MCF 10A (cell line): ENCODE data around the gene KCNN2. TPM values are rescaled to one million over a fixed set of nuclear protein-coding genes. Genes with fewer than 3 reads are reported as not detected.

Experiments used
- BruUV-seq: library from RNA; stranded (reverse); fragments of 400-500 nt; replicated peaks from 2 replicates; lab custom pipeline; 2021; lab: Mats Ljungman, UMichigan
- CTCF ChIA-PET: fragments of 300-600 bp; sonication (Branson Sonifier 250); formaldehyde crosslinking; extraction: SDS; loops from one replicate; lab custom pipeline; 2021; ENCODE audit warnings: antibody characterized with exemption, inconsistent platforms; lab: Yijun Ruan, JAX
- POLR2A ChIA-PET: fragments of 300-600, 350-650 bp; sonication (Branson Sonifier 250); formaldehyde crosslinking; extraction: SDS; loops from one replicate; lab custom pipeline; 2020; ENCODE audit warnings: antibody characterized with exemption, inconsistent platforms; lab: Yijun Ruan, JAX
- DNase-seq: peaks from one replicate; pipeline ENCODE4 v3.0.0-alpha.2; 2018; ENCODE audit not compliant: unreplicated experiment
- H3K27ac Mint-ChIP-seq: one replicate; pipeline ENCODE4 v1.8.0; 2022; ENCODE audit warnings: mild to moderate bottlenecking, low read depth, mixed read lengths; ENCODE audit not compliant: unreplicated experiment
- H3K27me3 Mint-ChIP-seq: one replicate; pipeline ENCODE4 v1.8.0; 2022; ENCODE audit warnings: mixed read lengths; ENCODE audit not compliant: insufficient read depth, unreplicated experiment
- H3K36me3 Mint-ChIP-seq: one replicate; pipeline ENCODE4 v1.8.0; 2022; ENCODE audit warnings: mild to moderate bottlenecking, moderate library complexity, mixed read lengths; ENCODE audit not compliant: insufficient read depth, unreplicated experiment
- H3K4me1 Mint-ChIP-seq: one replicate; pipeline ENCODE4 v1.8.0; 2022; ENCODE audit warnings: mixed read lengths; ENCODE audit not compliant: insufficient read depth, unreplicated experiment
- H3K4me3 Mint-ChIP-seq: one replicate; pipeline ENCODE4 v1.8.0; 2022; ENCODE audit warnings: mild to moderate bottlenecking, moderate library complexity, mixed read lengths; ENCODE audit not compliant: unreplicated experiment
- H3K9me3 Mint-ChIP-seq: one replicate; pipeline ENCODE4 v1.8.0; 2022; ENCODE audit warnings: mixed read lengths; ENCODE audit not compliant: unreplicated experiment
- intact Hi-C: fragments of 100-400 bp; cut with micrococcal nuclease; formaldehyde crosslinking; loops from 2 replicates; pipeline ENCODE4 v1.14.1; 2022
- total RNA-seq: library from RNA; stranded (reverse); gene quantifications from 2 replicates; pipeline ENCODE4 v1.2.3, GENCODE V29; 2022
- TF ChIP-seq, protein P1 (sequence below): fragments of 200-600 bp; IDR thresholded peaks from one replicate; pipeline ENCODE4 v1.8.0; 2022; ENCODE audit warnings: antibody characterized with exemption, mild to moderate bottlenecking; ENCODE audit not compliant: unreplicated experiment

The KCNN2 gene
- total RNA-seq, 1 experiment from 2014 or later = not detected

DNA sequence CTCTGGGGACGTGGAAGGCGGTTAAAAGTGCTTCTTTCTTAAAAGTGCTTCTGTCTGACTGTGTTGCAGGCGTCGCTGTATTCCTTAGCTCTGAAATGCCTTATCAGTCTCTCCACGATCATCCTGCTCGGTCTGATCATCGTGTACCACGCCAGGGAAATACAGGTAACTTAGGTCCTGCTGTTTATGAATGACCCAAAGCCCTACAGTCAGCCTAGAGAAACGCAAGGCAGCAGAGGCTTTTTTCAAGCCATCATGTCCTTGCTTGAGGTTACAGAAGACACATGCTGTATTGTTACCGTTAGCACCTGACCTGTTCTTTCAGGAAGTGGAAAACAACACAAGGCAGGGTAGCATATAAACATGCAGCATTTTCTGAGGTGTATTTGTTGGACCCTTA is 2.0 kb downstream of the KCNN2 start:
- Mint-ChIP-seq H3K36me3 (no peaks in the 10 kb centered on the region), H3K9me3 (no peaks in the 10 kb centered on the region), H3K4me3 (no peak overlapping the region), H3K4me1 (no peaks in the 10 kb centered on the region), H3K27ac (no peak overlapping the region), H3K27me3 (peaks cover 34% of the 10 kb centered on the region)
- ChIA-PET CTCF (interaction anchor here (0.7 kb wide), 1 partner anchor 192 kb away, joined by 5 read pairs; no protein-coding TSS in a partner anchor), POLR2A (interaction anchor here (0.5 kb wide), 1 partner anchor 1612 kb away, joined by 4 read pairs; no protein-coding TSS in a partner anchor)
- intact Hi-C loops = no loop called here
- BruUV-seq = no TSS peak
- DNase-seq = no peak
- TF ChIP-seq, protein P1, sequence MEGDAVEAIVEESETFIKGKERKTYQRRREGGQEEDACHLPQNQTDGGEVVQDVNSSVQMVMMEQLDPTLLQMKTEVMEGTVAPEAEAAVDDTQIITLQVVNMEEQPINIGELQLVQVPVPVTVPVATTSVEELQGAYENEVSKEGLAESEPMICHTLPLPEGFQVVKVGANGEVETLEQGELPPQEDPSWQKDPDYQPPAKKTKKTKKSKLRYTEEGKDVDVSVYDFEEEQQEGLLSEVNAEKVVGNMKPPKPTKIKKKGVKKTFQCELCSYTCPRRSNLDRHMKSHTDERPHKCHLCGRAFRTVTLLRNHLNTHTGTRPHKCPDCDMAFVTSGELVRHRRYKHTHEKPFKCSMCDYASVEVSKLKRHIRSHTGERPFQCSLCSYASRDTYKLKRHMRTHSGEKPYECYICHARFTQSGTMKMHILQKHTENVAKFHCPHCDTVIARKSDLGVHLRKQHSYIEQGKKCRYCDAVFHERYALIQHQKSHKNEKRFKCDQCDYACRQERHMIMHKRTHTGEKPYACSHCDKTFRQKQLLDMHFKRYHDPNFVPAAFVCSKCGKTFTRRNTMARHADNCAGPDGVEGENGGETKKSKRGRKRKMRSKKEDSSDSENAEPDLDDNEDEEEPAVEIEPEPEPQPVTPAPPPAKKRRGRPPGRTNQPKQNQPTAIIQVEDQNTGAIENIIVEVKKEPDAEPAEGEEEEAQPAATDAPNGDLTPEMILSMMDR = no peak

DNA sequence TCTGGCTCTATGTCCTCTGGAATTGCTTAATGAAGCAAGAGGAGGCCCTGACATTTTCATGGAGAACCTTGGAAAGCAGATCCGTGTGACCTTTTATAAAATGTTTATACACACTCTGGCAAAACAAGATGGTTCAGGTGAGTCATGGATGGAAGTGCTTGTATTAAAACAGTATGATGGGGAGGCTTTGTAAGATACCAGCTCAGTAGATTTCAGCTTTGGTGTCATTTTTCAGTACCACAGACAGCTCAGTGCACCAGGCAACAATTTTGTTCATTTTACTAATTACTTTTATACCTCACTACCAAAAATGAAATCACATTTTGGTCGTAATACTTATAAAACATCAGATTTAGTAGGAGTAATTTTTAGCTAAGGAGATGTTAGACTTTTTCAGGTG is 5.2 kb downstream of the KCNN2 start:
- Mint-ChIP-seq H3K27me3 (peaks cover 30% of the 10 kb centered on the region), H3K9me3 (no peaks in the 10 kb centered on the region), H3K4me1 (no peaks in the 10 kb centered on the region), H3K27ac (no peak overlapping the region), H3K36me3 (no peaks in the 10 kb centered on the region), H3K4me3 (no peak overlapping the region)
- intact Hi-C loops = no loop called here
- no TSS peak for BruUV-seq
- TF ChIP-seq, protein P1 = no peak
- POLR2A ChIA-PET = no interaction called here
- peak; percentile 16 for DNase-seq
- CTCF ChIA-PET = interaction anchor here (0.5 to 1.1 kb wide), 4 partner anchors 13 to 1598 kb away, joined by 3 to 4 read pairs (median 3); no protein-coding TSS in a partner anchor

DNA sequence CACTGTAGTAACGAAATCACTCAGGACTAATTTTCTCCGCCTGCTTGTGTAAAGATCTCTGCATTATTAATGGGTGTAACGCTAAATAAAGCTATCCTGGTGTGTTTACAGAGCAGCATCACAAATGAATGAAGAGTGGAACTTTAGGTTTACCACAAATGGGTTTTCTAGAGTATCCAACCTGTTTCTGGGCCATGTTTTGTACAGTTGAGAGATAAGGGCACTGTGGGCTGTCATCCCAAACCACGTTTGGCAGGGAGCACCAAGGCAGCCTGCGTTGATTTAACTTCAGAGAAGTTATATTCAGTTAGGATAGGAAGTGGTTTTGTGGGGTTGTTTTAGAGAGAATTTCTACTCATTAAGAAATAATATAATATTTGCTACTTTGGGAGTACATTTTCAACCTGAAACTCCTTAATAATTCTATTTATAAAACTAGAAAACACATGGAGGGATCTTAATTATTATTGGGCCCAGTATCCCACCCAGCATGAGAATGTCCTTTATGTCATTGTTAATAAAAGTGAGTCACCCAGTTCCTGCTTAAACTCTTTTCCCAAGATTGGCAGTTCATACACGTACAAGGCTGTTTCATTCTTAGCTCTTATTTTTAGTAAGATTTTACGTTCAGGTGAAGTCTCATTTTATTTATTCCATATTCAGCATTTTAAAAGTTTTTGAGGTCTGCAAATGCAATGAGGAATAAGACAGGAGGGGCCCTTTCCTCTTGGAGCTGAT is 8.0 kb downstream of the KCNN2 start:
- Mint-ChIP-seq H3K9me3 (no peaks in the 10 kb centered on the region), H3K36me3 (no peaks in the 10 kb centered on the region), H3K4me1 (no peaks in the 10 kb centered on the region), H3K27ac (no peak overlapping the region), H3K4me3 (no peak overlapping the region), H3K27me3 (peaks cover 16% of the 10 kb centered on the region)
- no TSS peak for BruUV-seq
- intact Hi-C loops = no loop called here
- TF ChIP-seq, protein P1 = no peak
- CTCF ChIA-PET = interaction anchor here (0.7 kb wide), 1 partner anchor 873 kb away, joined by 3 read pairs; no protein-coding TSS in a partner anchor
- POLR2A ChIA-PET = no interaction called here
- no peak for DNase-seq

DNA sequence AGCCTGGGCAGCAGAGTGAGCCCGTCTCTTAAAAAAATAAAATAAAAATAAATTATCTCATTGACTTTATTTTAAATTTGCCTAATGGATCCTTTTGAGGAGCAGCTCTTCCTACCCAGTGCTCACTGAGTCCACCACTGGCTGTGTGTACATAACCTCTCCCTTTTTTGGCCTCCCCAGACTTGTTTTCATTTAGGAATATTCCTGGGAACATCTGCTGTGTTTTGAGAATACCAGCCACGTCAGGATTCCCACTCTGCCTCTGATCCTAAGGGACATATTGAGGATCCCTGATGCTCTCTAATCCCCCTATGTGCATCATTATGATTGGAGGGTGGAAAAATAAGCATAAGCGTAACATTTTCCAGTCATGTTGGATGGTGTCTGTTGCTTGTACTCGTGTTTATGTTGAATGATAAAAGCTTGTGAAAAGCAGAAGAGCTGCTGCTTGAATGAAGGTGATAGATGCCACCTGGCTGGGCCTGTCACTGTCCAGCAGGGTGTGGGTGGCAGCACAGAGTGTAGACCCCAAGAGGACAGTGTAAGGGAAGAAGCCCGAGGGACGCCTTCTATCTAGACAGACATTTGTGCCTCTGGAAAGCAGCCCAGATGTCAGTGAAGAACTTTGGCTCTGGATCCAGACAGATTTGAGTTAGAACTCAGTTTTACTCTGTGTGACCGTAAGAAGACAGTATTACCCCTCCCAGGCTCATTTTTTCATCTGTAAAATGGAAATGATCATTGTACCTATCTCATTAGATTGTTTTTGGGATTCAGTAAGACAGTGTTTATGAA is 15.4 kb downstream of the KCNN2 start:
- no peak overlapping the region for H3K4me3 Mint-ChIP-seq
- no peaks in the 10 kb centered on the region for H3K9me3 Mint-ChIP-seq
- POLR2A ChIA-PET = no interaction called here
- CTCF ChIA-PET = no interaction called here
- BruUV-seq = no TSS peak
- no peak overlapping the region for H3K27ac Mint-ChIP-seq
- no peaks in the 10 kb centered on the region for H3K4me1 Mint-ChIP-seq
- DNase-seq = no peak
- TF ChIP-seq, protein P1 = no peak
- no peaks in the 10 kb centered on the region for H3K36me3 Mint-ChIP-seq
- peaks cover 25% of the 10 kb centered on the region for H3K27me3 Mint-ChIP-seq
- intact Hi-C loops = no loop called here
